GM12878 (cell line): ENCODE results near the gene MPHOSPH9.

Experiments
- BRCA1 ChIP-seq: IDR thresholded peaks from 2 replicates; pipeline ENCODE4 v1.6.1; 2011; ENCODE audit warnings: low read depth, low read length, improper control_type of control experiment
- CEBPB ChIP-seq, 2 experiments: fragments of 150-350 bp in 1 of 2; IDR thresholded peaks; 2 replicates each; pipeline ENCODE4 v1.6.1; 2012 to 2014; ENCODE audit warnings: low read depth in 2 of 2, low read length in 2 of 2, borderline replicate concordance in 1 of 2, inconsistent platforms in 1 of 2
- CREM ChIP-seq: IDR thresholded peaks from 2 replicates; pipeline ENCODE4 v1.6.1; 2014; ENCODE audit warnings: antibody characterized with exemption, low read depth
- DPF2 ChIP-seq: fragments of 450-650 bp; IDR thresholded peaks from 2 replicates; pipeline ENCODE4 v1.6.1; 2017; ENCODE audit warnings: mild to moderate bottlenecking
- EGR1 ChIP-seq, 2 experiments: IDR thresholded peaks; 1 replicate in 1 of 2; 2 replicates in 1 of 2; pipeline ENCODE4 v1.6.1; 2011 to 2012; ENCODE audit warnings: low read depth in 2 of 2, low read length in 2 of 2, borderline replicate concordance in 1 of 2, mild to moderate bottlenecking in 1 of 2, moderate library complexity in 1 of 2
- EZH2 ChIP-seq: IDR thresholded peaks from 2 replicates; pipeline ENCODE4 v1.6.1; 2012; ENCODE audit warnings: low read depth, mild to moderate bottlenecking, control low read depth, inconsistent platforms, low read length, borderline replicate concordance; ENCODE audit not compliant: control insufficient read depth
- HDAC6 ChIP-seq: fragments of 200-600 bp; sonication (generic); IDR thresholded peaks from one replicate; pipeline ENCODE4 v1.8.0; 2017; ENCODE audit warnings: antibody characterized with exemption; ENCODE audit not compliant: unreplicated experiment
- MXI1 ChIP-seq: fragments of 150-350 bp; IDR thresholded peaks from 2 replicates; pipeline ENCODE4 v1.6.1; 2011; ENCODE audit warnings: low read depth, mild to moderate bottlenecking, inconsistent platforms, low read length, improper control_type of control experiment
- RAD21 ChIP-seq: IDR thresholded peaks from 2 replicates; pipeline ENCODE4 v1.6.1; 2011; ENCODE audit warnings: mild to moderate bottlenecking, low read depth, low read length, moderate library complexity; ENCODE audit not compliant: insufficient read depth
- TF ChIP-seq, protein P1 (sequence below), 3 experiments: IDR thresholded peaks in 2 of 3; conservative IDR thresholded peaks in 1 of 3; 2 replicates each; pipeline ENCODE4 v1.5.1; 2011; ENCODE audit warnings: low read depth in 3 of 3, low read length in 3 of 3, mild to moderate bottlenecking in 3 of 3, control low read depth in 2 of 3, moderate library complexity in 2 of 3, inconsistent platforms in 1 of 3, mixed read lengths in 1 of 3; ENCODE audit not compliant: control insufficient read depth in 2 of 3, insufficient read depth in 1 of 3; ENCODE audit errors: extremely low read depth in 1 of 3
- TF ChIP-seq, protein P2 (sequence below): fragments of 450-650 bp; IDR thresholded peaks from 2 replicates; pipeline ENCODE4 v1.6.1; 2018; ENCODE audit warnings: borderline replicate concordance, mild to moderate bottlenecking; ENCODE audit not compliant: partially characterized antibody

DNA sequence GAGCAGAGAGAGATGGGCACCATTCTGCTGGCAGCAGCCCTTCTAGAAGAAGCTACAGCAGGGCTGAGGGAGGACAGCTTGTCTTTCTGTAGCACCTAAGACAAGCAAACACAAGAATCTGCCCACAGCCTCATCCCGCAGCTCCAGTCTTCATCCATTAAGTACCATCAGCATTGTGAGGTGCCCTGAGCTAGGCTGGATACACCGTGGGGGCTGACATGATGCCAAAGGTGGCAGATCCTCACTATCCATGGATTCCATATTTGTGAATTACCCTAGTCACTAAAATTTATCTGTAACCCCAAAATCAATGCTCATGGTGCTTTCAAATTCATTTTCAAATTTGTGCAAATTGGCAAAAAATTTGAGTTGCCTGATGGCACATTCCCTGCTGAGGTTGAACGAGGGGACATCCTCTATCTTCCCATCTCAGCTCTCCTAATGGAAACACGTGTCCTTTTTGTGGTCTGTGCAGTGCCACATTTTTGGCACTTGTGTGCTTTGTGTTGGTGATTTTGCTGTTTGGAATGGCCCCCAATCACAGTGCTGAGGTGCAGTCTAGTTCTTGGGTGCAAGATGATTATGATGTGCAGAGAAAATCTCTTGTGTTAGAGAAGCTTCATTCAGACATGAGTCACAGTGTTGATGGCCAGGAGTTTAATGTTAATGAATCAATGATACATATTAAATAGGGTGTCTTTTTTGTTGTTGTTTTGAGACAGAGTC lies 89.0 kb downstream of the MPHOSPH9 start:
- no peak for TF ChIP-seq RAD21
- TF ChIP-seq, protein P1, sequence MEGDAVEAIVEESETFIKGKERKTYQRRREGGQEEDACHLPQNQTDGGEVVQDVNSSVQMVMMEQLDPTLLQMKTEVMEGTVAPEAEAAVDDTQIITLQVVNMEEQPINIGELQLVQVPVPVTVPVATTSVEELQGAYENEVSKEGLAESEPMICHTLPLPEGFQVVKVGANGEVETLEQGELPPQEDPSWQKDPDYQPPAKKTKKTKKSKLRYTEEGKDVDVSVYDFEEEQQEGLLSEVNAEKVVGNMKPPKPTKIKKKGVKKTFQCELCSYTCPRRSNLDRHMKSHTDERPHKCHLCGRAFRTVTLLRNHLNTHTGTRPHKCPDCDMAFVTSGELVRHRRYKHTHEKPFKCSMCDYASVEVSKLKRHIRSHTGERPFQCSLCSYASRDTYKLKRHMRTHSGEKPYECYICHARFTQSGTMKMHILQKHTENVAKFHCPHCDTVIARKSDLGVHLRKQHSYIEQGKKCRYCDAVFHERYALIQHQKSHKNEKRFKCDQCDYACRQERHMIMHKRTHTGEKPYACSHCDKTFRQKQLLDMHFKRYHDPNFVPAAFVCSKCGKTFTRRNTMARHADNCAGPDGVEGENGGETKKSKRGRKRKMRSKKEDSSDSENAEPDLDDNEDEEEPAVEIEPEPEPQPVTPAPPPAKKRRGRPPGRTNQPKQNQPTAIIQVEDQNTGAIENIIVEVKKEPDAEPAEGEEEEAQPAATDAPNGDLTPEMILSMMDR (IDR thresholded peaks at IDR 0.05 in 2 of 3, conservative IDR thresholded peaks at IDR 0.05 in 1 of 3; ENCODE audit: control insufficient read depth in 2 of 3, extremely low read depth in 1 of 3, insufficient read depth in 1 of 3, low read depth in 3 of 3, low read length in 3 of 3), result no peak
- no peak for TF ChIP-seq CREM
- TF ChIP-seq EGR1 (IDR thresholded peaks at IDR 0.05; ENCODE audit: borderline replicate concordance in 1 of 2, low read depth in 2 of 2, low read length in 2 of 2), result no peak
- no peak for TF ChIP-seq CEBPB (IDR thresholded peaks at IDR 0.05; ENCODE audit: borderline replicate concordance in 1 of 2, low read depth in 2 of 2, low read length in 2 of 2)
- no peak for TF ChIP-seq BRCA1
- TF ChIP-seq MXI1, result no peak
- TF ChIP-seq, protein P2, sequence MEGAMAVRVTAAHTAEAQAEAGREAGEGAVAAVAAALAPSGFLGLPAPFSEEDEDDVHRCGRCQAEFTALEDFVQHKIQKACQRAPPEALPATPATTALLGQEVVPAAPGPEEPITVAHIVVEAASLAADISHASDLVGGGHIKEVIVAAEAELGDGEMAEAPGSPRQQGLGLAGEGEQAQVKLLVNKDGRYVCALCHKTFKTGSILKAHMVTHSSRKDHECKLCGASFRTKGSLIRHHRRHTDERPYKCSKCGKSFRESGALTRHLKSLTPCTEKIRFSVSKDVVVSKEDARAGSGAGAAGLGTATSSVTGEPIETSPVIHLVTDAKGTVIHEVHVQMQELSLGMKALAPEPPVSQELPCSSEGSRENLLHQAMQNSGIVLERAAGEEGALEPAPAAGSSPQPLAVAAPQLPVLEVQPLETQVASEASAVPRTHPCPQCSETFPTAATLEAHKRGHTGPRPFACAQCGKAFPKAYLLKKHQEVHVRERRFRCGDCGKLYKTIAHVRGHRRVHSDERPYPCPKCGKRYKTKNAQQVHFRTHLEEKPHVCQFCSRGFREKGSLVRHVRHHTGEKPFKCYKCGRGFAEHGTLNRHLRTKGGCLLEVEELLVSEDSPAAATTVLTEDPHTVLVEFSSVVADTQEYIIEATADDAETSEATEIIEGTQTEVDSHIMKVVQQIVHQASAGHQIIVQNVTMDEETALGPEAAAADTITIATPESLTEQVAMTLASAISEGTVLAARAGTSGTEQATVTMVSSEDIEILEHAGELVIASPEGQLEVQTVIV, result no peak
- TF ChIP-seq EZH2, result no peak
- TF ChIP-seq HDAC6, result no peak
- no peak for TF ChIP-seq DPF2
